NCI-H2196 treated with DMSO at 0.1 percent for 48 hours (cell line): Measurements from ENCODE around the gene CPED1.
"Not testable (repeated sequence)": the region's sequence is repeated elsewhere in the genome, so short reads cannot be mapped to it uniquely, and the experiment has no call there.

Experiments
- DNase-seq: peaks from one replicate; lab custom pipeline; 2025; ENCODE audit not compliant: unreplicated experiment; lab: John Stamatoyannopoulos, UW

The CPED1 gene

DNA sequence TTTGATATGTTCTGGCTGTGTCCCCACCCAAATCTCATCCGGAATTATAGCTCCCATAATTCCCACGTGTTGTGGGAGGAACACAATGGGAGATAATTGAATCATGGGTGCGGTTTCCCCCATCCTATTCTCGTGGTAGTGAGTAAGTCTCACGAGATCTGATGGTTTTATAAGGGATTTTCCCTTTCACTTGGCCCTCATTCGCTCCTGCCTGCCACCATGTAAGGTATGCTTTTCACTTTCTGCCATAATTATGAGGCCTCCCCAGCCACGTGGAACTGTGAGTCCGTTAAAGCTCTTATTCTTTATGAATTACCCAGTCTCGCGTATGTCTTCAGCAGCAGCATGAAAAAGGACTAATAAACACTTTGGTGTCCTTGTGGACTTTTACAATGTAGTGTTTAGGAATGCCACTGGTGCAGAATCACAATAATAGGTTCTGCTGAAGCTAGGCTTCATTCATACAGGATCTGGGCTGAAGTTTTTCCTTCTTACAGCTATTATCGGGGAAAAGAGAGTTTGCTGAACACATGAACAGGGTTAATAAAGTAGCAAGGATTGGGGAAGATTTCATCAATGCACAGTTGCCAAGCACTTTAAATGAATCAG, 74.3 kb downstream of the CPED1 start:
- DNase-seq = no peak

DNA sequence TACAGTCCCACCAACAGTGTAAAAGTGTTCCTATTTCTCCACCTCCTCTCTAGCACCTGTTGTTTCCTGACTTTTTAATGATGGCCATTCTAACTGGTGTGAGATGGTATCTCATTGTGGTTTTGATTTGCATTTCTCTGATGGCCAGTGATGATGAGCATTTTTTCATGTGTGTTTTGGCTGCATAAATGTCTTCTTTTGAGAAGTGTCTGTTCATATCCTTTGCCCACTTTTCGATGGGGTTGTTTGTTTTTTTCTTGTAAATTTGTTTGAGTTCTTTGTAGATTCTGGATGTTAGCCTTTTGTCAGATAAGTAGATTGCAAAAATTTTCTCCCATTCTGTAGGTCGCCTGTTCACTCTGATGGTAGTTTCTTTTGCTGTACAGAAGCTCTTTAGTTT, 79.2 kb downstream of the CPED1 start:
- not testable (repeated sequence) for DNase-seq

DNA sequence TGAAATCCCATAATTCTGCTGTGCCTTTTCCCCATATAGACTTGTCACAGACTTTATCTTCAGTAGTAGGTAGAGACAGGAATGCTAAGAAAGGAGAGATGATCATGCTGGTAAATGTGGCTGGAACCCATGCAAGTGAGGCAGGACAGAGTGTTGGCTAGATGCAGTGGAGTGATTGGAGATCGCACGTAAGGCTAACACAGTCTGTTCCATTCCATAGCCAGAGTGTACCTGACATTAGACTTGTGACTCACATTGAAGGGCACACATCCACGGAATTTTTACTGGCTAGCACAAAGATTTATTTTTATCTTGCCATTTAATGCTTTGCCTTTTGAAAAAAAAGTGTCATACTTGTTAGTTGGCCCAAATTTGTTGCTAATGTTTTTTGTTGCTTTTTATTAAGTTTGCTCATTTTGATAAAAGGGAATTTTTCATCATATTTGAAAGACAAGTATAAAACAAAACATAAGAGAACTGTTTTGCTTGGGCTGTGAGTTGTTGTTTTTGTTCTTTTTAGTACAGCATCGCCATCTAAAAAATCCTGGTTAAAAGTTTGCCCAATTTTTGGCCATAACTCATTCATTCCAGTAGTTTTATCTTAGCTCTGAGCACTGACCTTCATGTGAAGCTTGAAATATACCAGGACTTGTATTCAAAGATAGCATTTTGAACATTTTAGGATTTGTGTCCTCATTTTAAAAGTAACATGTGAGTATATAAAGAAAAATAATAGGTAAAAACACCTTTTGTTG, 81.0 kb downstream of the CPED1 start:
- DNase-seq = no peak

DNA sequence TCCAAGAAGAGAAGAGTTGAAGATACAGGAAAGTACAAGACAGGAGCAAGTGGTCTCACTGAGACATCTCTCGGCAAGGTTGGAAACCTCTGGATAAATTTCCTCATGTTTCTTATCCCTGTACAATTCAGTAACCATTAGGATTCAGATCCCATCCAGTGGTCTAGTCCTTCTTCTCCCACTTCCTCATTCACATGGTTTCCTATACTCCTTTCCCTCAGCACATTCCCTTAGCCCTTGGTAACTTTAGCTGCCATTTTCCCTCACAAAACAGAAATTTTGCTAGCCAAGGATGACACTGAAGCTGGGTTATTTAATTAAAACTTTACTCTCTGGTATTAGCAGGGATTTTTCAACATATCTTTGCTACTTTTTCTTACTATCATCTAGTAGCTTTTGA, 82.6 kb downstream of the CPED1 start:
- no peak for DNase-seq

DNA sequence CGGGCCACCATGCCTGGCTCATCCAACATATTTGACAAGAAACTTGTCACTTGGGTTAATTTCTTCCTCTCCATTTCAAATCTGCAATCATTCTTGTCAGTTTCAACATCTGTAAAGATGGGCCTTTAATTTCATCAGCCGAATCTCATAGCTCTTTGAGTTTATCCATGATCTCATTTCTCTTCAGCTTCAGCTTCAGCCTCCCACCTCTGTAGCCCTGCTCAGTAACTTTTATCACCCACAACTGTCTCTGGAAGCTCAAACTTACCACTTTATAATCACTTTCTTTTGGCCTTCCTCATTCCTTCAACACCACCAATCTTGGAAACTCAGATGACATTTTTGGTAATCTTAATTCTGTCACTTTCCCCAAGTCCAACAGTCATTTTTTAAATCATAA, 83.2 kb downstream of the CPED1 start:
- no peak for DNase-seq

DNA sequence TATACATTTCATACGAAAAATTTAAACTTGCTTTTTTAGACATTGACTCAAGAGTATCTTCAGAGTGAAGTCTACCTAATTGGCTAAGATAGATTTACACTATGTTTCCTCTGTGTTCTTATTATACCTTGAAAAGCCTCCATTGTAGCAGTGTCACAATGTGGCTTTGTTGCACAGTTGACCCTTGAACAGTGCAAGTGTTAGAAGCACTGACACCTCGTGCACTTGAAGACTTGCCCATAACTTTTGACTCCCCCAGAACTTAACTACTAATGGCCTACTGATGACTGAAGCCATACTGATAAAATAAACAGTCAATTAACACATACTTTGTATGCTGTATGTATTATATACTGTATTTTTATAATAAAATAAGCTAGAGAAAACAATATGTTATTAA, 84.3 kb downstream of the CPED1 start:
- DNase-seq = no peak

DNA sequence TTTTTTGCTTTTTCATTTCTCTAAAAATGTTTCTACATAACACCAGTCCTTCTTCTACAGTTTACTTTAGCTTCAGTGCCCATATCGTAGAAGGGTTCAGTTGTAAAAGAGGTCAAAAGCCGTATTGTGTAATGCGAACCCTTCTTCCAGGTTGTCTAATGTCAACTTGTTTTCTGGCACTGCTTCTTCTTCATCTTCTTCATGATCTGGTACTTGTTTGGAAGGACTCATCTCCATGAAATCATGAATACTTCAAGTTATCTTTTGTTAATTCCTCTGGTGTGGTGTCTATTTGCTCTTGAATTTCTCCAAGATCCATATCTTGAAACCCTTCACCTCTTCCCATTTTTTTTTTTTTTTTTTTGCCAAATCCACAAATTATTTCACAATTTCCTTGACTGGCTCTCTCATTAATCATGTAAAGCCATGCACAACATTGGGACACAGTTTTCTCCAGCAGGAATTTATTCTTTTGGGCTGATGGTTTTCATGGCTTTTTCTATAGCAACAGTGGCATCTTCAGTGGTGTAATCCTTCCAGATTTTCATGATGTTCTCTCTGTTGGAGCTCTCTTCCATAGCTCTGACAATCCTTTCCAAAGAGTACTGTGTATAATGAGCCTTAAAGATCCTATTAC, 85.1 kb downstream of the CPED1 start:
- no peak for DNase-seq

DNA sequence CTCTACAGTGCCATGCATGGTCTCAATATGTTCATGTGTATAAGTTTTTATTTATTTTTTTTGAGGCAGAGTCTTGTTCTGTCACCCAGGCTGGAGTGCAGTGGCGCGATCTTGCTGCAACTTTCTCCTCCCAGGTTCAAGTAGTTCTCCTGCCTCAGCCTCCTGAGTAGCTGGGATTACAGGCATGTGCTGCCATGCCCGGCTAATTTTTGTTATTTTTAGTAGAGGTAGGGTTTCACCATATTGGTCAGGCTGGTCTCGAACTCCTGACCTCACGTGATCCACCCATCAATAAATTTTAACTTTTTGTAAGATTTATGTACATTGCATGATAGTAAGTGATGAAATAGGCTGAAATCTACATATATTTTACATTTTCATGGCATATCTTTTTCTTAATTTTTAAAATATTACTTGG, 86.9 kb downstream of the CPED1 start:
- not testable (repeated sequence) for DNase-seq

DNA sequence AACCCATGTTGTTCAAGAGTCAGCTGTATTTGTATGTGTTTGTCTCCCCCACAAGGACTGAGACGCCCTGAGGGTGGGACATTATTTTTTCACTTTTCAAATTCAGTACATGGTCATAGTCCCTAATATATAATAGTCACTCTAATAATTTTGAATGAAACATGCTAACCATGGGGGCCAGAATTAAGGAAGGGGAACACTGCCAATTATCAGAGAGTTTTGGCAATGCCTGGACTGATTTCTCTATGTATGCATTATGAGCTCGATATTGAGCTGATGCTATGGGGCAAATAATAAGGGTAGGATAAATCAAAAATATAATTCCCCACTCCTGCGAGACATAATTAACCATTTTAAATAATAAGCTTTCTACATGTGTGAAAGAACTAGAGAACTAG, 87.4 kb downstream of the CPED1 start:
- no peak for DNase-seq

DNA sequence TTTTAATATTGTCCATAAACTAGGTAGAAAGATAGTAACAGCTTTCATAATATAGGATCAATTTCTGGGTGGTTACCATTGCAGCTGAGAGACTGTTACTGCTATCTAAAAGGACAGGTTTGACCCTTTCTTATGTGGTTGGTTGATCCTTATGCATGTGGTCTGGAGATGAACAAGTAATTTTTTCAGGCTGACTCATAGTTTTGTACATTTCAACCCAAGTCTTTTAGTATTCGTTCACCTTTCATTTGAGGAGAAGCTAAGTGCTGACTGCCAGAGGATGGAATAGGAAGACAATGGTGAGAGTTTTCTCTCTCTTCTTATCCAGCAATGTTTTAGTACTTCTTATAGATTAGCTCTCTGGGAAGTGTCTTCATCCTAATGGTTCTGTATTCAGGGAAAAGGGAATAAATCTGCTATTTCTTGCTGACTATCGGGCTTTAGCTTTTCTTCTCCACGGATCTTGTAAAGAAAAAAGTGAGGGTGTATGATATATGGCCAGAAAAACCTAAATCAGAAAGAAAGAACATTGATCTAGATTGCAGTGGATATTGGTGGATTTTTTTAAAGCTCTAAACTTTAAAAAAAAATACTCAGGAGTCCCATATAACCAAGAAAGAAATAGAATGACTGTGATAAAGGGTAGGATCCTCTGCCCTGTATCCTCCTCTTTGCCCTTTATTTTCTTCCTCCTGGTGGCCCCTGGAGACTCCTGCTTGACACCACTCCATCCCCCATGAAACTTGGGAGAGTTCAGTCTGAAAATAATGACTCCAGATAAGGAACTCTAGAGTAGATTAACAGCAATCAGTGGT, 88.0 kb downstream of the CPED1 start:
- DNase-seq = no peak

DNA sequence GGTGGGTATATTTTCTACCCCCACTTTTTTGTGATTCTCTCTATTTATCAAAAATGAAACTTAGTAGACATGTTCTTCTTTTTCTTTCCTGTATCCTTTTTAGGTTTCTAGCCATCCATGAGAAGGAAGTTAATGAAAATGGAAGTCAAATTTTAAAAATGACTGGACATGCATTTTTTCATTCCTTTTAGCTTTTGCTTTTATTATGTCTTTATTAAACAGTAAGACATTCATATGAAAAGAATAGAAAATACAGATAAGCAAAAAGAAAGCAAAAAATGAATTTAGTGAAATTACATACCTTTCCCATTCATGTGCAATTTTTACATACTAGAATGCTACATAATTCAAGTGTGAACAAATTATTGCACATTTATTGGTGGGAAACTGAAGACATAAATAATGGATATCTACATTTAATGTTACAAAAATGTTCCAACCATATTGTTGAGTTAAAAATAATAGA, 88.7 kb downstream of the CPED1 start:
- DNase-seq = no peak

DNA sequence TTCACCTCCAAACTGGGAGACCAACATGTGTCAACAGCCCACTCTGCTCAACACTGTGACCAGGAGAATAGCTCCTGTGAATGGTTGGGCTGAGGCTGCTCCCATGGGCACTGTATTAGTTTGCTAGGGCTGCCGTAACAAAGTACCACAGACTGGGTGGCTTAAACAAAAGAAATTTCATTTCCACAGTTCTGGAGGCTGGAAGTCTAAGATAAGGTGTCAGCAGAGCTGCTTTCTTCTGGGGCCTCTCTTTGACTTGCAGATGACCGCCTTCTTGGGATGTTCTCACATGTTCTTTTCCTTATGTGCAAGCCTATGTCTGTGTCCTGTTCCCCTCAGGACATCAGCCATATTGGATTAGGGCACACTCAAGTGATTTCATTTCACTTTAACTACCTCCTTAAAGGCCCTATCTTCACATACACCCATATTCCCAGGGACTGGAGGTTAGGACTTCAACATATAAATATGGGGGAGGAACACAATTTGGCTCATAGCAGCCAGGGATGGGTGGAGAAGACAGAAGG, 90.3 kb downstream of the CPED1 start:
- no peak for DNase-seq

DNA sequence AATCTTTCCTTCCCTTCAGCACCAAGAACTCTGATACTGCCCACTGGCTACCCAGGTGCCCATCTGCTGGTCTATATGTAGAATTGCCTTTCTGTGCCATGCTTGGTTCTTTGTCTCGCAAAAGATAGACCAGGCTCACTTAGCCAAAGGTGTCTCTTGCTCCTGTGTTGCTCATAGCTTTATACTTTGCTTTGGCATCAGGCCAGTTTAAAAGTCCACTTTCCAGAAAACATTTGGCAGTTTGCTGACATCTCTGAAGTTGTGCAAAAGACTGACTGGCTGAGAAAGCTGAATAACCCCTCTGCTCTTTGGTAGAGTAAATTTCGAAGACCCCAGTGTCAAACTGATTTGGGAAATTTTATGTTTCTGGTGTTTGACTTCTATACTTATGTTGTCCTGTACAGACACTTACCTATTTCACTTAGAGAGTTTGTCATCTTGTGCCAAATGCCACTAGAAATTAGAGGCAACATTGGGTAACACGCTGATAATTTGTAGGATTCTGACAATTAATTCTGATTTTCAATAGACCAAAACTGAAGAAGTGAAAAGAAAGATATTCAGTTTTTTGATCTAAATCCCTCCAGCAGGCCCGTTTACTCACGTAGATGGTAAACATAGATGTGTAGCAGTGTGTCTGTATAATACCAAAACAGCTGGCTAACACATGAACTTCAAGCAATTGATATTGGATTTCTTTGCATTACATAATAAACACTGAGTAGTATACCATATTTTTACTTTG, 91.1 kb downstream of the CPED1 start:
- no peak for DNase-seq

DNA sequence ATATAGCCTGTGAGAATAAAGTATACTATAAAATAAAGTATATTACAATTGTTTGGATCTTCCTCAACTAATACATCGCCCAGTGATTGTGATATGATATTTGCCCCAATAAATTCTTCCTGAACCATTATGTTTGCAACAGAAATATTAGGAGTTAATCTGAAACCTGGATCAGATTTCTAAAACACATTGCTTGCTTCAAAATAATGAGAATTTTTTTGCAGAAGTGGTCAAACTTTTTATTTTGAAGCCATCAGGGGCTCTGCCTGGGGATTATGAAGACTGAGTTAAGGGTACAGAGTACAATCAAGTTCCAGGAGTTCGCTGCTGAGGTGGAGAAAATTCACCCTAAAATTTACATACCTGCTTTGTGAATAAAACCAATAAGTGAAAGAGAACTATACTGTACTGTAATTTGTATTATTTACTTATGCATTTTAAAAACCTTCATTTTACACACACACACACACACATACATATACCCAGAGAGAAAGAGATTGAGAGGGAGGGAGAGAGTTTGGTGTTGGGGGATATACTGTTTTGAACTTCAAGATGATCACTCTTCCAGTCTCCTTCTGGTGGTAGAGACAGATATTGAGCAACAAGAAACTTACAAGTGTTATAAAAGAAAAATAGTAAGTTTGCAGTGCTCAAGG, 91.9 kb downstream of the CPED1 start:
- no peak for DNase-seq

DNA sequence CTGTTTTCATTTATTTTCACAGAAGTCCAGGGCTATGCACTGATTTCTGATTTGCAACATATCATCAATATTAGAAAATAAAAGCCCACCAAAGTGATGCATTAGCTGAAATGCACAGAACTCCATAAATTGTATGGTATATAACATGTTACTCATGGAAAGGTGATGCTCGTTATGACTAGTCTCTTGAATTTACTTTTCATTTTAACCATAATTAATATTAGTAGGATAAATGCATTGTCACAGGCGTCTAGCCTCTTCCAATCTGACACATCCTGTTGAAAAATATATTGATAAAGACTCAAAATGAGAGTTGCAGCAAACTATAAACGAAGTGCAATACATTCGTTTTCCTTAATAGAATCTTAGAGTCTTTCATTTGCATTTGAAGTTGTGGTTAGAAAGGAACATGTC, 92.4 kb downstream of the CPED1 start:
- no peak for DNase-seq

DNA sequence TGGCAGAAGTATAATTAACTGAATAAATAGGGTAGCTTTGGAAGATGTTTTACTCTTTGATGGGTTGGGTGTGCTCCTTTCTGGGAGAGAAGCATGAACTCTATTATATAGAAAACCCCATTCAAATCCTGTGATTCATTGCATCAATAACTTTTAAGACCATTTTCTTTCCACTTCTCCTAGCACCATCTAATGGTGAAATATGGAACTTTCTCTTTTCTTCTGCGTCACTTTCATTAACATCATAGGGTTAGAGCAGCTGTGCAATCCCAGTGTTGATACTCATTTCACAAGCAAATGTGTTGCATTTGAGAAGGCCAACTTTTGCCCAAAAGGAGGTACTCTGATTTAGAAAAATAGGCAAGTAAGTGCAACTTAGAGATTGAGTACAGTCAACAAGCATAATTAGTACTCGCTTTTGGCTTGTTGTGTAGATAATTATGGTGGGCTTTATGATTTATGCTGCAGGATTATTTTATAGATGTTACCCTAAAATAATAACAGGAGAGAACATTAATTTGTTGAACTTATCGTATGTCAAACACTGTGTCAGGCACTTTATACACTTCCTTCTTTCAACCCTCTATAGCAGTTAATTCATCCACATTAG, 92.9 kb downstream of the CPED1 start:
- DNase-seq = peak; percentile 48

DNA sequence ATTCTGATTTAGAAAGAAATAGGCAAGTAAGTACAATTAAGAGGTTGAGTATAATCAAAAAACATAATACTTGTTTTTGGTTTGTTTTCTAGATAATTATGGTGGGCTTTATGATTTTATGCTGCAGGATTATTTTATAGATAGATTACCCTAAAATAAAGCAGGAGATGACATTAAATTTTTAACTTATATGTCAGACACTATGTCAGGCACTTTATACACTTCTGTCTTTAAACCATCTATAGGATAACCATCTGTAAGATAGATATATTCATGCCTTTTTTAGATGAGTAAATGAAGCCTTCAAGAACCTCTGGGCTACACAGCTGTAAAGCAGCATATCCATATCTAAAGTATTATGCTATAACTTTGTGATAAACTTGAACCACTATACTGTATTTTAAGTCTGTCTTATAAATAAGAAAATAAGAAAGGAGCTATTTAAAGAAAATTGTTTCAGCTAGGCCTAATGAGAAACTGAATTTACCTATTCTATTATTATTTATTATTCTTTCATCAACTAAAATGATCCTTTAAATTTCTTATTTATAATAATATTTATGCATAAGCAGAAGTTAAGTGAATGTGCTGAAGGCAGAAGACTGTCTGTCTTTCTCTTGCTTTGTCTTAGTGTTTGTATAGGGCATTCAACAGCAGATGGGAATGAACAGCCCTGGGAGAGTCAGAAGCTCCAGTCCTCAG, 94.0 kb downstream of the CPED1 start:
- no peak for DNase-seq

DNA sequence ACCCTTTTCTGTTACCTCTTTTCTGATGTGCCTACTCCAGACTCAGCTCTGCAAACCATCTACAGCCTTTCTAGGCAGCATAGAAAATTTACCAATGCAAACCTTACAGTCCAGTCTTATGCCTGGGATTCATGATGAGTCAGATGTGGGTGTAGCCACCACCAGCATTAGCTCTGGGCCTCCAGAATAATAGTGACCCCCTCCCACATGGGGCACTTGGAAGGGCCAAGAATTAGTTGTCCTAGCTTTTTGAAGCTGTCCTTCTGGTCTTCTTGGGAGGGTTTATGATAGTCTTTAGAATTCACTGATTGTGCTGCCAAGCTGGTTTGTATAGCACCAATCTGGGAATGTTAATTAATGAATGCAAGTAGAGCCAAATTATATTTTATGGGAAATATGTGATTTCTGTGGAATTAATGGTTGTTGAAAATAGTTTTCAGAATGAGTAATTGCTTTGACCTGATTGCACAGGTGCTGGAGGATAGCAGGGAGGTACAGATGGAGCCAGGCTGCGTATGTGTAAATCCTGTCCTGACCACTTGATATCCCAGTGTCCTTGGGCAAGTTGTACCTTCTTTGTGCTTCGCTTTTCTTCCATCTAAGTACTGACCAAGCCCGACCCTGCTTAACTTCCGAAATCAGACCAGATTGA, 94.8 kb downstream of the CPED1 start:
- no peak for DNase-seq
